ENCODE measurements around the gene C9orf43.
"Not testable (repeated sequence)": the region's sequence is repeated elsewhere in the genome, so short reads cannot be mapped to it uniquely, and the experiment has no call there.

The C9orf43 gene, protein sequence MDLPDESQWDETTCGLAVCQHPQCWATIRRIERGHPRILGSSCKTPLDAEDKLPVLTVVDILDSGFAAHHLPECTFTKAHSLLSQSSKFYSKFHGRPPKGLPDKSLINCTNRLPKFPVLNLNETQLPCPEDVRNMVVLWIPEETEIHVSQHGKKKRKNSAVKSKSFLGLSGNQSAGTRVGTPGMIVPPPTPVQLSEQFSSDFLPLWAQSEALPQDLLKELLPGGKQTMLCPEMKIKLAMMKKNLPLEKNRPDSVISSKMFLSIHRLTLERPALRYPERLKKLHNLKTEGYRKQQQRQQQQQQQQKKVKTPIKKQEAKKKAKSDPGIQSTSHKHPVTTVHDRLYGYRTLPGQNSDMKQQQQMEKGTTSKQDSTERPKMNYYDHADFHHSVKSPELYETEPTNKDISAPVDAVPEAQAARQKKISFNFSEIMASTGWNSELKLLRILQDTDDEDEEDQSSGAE

DNA sequence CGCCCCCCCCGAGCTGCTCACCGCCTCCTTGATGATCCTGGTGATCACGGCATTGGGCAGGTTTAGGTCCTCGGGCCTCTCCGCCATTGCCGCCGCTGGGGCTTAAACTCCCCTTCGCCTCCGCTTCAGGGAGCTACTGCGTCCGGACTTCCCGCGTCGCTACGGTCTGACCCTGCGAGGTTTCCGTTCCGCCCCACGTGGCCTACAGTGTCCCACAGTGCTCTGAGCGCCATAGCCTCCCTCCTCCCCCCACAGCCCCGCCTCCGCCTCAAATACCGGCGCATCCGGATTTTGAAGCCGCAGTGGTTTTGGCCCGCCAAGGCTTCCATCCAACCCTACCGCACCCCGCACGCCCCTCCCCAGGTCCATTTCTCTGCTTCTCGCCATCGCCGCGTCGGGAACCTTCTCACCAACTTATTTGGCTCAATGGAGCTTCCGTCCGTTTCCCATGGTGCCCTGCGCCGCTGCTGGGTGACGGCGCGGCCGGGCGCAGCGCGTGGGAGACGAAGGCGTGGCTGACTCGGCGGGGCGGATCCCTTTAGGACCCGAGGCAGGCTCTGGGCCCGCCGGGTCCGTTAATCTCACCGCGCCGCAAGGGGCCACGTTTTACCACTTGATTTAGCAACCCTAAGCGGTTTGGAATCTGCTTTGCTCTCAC, at the start of gene C9orf43, which contains the start of gene POLE3:
Gene C9orf43, plus strand, starts transcription at position 541 of the 658 bp plus-strand sequence. CDS start 2,747 bp downstream, outside the sequence.
Gene POLE3, minus strand, starts transcription at position 469 of the 658 bp plus-strand sequence. Its CDS starts 382 bp downstream, at position 87.
- peak; percentile 88 to 93 (median 93) for DNase-seq (ENCODE audit: low read depth in 3 of 3)

GRCh38 chr9:113361304-113362018, 49.1 kb upstream of the C9orf43 start:
- peak in 1 of 3 donors; percentile 47 for DNase-seq (ENCODE audit: low read depth in 3 of 3)

- no peak for DNase-seq (ENCODE audit: low read depth in 3 of 3)
These were observed 47.2 kb upstream of the C9orf43 start for GRCh38 chr9:113363336-113363735.

DNA sequence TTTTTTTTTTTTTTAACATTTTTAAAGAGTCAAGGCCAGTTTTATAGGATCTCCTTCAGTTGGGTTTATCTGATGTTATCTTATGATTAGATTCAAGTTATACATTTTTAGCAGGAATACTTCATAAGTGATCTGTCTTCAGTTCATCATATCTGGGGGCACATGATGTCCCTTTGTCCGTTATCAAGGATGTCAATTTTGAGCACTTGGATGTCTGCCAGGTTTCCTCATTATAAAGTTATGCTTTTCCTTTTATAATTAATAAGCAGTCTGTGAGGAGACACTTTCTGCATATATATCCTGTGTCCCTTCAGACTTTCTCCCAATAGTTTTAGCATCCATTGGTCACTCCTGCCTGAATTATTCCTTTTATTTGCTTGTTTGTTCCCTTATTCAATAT, 45.6 kb upstream of the C9orf43 start:
- no peak for DNase-seq (ENCODE audit: low read depth in 3 of 3)

GRCh38 chr9:113365652-113366051, 44.9 kb upstream of the C9orf43 start:
- not testable (repeated sequence) for DNase-seq (ENCODE audit: low read depth in 3 of 3)

- no peak for DNase-seq (ENCODE audit: low read depth in 3 of 3)
These were observed 42.1 kb upstream of the C9orf43 start for GRCh38 chr9:113368348-113368981.

GRCh38 chr9:113368982-113369854, 41.3 kb upstream of the C9orf43 start:
- no peak for DNase-seq (ENCODE audit: low read depth in 3 of 3)

- DNase-seq (ENCODE audit: low read depth in 3 of 3): no peak
These were observed 40.7 kb upstream of the C9orf43 start for GRCh38 chr9:113369855-113370140.

GRCh38 chr9:113370806-113371325, 39.7 kb upstream of the C9orf43 start:
- DNase-seq (ENCODE audit: low read depth in 3 of 3): no peak

DNA sequence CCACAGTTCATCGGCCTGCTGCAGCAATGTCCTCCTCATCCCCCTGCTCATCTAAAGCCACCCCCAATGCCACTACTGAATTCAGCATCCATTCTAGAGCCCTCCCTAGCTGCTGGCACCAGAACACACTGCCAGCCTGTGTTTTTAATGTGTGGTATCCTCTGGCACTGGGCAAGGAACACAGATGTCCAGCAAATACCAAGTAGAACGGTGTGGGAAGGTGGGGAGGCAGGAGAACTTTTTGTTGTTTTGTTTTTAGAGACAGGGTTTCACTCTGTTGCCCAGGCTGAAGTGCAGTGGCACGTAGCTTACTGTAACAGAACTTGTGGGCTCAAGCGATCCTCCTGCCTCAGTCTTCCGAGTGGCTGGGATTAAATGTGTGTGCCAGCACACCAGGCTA, 38.5 kb upstream of the C9orf43 start:
- DNase-seq (ENCODE audit: low read depth in 3 of 3): no peak

DNA sequence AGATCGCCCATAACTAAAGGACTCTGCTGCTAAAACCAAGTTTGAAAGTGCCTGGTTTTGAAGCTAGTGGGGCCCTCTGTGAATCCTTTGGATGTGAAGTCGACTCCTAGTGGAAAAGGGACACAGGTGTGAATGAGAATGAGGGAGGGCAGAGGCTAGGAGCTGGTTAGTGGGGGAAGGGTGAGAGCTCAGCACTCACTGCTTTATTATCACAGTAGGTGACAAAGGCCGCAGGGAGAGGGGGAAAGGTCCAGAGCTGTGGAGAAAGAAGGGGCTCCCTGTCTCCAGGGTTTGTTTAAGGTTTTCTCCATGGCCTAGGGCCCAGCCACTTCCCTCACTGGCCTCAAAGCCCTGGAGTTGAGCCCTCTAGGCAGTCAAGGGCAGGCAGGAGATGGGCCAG, 37.3 kb upstream of the C9orf43 start:
- no peak for DNase-seq (ENCODE audit: low read depth in 3 of 3)

DNA sequence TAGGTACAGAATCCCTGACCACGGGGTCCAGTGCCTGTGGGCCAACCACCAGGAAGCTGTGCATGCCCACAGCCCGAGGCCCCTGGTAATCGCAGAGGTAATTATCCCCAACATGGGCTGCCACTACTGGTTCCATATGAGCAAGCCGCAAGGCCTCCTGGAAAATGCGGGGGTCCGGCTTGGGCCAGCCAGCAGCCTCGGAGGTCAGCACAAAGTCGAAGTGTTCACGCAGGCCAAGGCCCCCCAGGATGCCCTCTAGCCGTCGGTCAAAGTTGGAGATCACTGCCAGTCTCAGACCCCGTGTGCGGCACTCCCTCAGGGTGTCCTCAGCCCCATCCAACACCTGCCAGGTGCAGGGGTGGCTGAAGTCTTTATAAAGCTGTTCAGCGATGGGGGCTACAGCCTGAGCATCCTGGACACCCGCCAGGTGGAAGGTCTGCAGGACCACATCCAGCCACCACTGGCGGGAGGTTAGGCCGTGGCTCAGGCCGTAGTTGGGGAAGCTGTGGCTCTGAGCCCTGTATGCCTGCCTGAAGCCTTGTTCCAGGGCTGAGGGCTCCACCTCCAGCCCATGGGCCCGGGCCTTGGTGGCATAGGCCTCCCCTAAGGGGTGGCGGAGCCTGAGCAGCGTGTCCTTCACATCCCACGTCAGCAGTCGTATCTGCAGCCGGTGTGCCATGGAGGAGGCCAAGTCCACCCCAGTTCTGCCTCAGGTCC, 36.7 kb upstream of the C9orf43 start:
- no peak for DNase-seq (ENCODE audit: low read depth in 3 of 3)

- no peak for DNase-seq (ENCODE audit: low read depth in 3 of 3)
These were observed 35.2 kb upstream of the C9orf43 start for GRCh38 chr9:113375057-113376023.

DNA sequence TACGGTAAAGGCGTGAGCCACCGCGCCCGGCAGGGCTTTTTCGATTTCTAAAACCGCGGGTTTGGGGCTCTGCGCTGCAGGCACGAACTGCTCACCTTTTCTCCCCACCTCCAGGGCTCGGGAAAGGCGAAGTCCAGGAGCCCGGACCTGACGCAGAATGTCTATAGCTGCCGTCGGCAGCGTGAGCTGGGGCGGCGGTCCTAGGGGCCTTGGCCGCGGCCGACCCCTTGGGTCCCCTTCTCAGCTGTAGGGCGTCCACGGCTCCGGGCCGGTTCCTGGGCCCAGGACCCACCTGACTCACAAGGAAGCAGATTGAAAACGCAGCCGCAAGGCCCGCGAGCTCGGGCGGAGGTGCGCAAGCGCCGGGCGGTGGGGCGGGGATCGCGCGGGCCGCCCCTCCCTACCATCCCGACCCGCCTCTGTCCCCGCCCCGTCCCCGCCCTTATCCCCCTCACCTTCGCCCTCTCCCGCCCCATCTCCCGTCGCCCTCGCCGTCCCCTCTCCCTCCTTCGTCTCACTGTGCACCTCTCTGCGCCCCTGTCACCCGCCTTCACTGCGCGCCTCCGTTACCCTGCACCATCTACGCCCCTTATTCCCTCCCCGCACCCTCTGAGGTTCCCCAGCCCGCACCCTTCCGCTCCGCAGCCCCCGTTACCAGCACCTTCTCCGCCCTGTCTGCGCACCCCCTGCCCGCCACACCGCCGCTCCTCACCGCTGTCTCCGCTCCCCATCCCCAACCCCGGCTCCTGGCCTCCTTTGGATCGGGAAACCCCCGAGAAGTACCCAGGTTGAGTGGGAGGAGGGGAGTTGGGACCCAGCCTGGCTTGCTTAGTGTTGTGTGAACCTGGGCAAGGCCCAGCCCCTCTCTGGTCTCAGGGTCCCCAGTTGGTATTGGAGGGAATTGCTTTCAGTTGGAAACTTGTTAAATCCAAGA, 33.6 kb upstream of the C9orf43 start, which contains the start of gene HDHD3:
Gene HDHD3, minus strand, starts transcription at position 353 of the 934 bp plus-strand sequence. CDS start 2,632 bp downstream, outside the sequence.
- DNase-seq (ENCODE audit: low read depth in 3 of 3): peak; percentile 55 to 83 (median 58)

DNA sequence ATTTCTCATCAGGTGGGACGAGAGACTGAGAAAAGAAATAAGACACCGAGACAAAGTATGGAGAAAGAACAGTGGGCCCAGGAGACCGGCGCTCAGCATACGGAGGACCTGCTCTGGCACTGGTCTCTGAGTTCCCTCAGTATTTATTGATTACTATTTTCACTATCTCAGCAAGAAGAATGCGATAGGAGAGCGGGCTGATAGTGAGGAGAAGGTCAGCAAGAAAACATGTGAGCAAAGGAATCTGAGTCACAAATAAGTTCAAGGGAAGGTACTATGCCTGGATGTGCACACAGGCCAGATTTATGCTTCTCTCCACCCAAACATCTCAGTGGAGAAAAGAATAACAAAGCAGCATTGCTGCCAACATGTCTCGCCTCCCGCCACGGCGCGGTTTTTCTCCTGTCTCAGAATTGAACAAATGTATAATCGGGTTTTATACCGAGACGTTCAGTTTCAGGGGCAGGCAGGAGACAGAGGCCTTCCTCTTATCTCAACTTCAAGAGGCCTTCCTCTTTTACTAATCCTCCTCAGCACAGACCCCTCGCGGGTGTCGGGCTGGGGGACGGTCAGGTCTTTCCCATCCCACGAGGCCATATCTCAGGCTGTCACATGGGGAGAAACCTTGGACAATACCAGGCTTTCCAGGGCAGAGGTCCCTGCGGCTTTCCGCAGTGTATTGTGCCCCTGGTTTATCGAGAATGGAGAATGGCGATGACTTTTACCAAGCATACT, 31.3 kb upstream of the C9orf43 start:
- DNase-seq (ENCODE audit: low read depth in 3 of 3): not testable (repeated sequence)

- not testable (repeated sequence) for DNase-seq (ENCODE audit: low read depth in 3 of 3)
These were observed 30.7 kb upstream of the C9orf43 start for GRCh38 chr9:113379829-113380210.

DNA sequence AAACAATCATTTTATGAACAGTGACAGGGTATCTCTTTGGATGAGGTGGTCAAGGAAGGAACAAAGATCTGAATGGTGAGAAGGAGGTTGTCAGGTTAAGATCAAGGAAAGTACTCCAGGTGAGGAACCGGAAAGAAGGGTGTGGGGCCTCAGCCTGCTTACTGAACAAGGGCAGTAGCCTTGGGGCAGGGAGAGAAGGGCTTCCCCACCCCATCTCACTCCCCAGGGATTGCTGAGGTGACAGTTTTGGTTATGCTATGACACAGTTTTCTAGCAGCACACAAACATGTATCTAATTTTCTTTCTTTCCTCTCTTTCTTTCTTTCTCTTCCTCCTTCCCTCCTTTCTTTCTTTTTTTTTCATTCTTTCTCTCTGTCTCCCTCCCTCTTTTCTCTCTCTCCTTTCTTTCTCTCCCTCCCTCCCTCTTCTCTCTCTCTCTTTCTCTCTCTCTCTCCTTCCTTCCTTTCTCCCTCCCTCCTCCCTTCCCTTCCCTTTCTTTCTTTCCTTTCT, 29.6 kb upstream of the C9orf43 start:
- no peak for DNase-seq (ENCODE audit: low read depth in 3 of 3)

Data from stimulated activated CD4-positive, alpha-beta T cell treated with anti-CD3 and anti-CD28 coated beads, TNF-alpha, amount 100 ng/mL, for 48 hours (primary cell).